HEK293 (cell line): ENCODE results near the gene TPO.

ENCODE experiments used
- TF ChIP-seq, protein P1 (sequence below): fragments of 450-650 bp; formaldehyde crosslinking; IDR thresholded peaks from 2 replicates; pipeline ENCODE4 v1.5.1; 2017; ENCODE audit warnings: missing biosample characterization, mild to moderate bottlenecking, missing genetic modification characterization, moderate library complexity
- TF ChIP-seq, protein P2 (sequence below): fragments of 450-650 bp; formaldehyde crosslinking; IDR thresholded peaks from 2 replicates; pipeline ENCODE4 v1.5.1; 2016; ENCODE audit warnings: missing biosample characterization, missing genetic modification characterization

DNA sequence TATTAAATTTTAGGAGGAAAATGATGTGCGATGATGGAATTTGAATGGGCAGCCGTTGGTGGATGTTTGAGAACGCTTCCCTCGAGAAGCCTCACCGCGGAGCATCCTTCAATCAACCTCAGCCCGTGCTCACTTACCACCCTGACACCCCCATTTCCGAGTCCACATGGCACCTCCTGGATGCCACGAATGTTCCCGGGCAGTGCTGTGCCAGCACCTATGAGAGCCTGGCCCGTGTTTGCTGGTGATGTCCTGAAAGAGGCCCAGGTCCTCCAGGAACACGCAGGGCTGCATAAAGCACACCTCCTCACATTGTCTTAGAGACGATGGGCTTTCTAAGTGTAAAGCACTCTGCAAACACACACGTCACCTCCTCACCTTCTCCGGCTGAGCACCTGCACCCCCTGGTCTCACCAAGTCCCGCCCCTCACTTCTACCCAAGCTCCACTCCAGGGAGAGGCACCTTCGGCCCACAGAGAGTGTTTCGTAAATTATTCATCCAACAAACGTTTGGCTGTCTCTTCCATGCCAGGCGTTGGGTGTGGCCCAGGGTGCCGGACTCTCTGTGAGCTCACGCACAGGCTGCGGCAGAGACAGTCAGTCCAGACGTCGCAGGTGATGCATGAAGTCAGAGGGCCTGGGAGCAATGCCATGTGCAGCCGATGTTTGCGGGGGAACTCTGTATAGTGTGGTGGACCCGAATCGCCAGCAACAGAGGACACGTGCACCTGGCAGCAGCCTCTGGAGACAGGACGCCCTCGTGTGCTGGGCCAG, 150.0 kb downstream of the TPO start:
- TF ChIP-seq, protein P1, sequence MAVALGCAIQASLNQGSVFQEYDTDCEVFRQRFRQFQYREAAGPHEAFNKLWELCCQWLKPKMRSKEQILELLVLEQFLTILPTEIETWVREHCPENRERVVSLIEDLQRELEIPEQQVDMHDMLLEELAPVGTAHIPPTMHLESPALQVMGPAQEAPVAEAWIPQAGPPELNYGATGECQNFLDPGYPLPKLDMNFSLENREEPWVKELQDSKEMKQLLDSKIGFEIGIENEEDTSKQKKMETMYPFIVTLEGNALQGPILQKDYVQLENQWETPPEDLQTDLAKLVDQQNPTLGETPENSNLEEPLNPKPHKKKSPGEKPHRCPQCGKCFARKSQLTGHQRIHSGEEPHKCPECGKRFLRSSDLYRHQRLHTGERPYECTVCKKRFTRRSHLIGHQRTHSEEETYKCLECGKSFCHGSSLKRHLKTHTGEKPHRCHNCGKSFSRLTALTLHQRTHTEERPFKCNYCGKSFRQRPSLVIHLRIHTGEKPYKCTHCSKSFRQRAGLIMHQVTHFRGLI (tag by site-specific recombination) = no peak
- TF ChIP-seq, protein P2, sequence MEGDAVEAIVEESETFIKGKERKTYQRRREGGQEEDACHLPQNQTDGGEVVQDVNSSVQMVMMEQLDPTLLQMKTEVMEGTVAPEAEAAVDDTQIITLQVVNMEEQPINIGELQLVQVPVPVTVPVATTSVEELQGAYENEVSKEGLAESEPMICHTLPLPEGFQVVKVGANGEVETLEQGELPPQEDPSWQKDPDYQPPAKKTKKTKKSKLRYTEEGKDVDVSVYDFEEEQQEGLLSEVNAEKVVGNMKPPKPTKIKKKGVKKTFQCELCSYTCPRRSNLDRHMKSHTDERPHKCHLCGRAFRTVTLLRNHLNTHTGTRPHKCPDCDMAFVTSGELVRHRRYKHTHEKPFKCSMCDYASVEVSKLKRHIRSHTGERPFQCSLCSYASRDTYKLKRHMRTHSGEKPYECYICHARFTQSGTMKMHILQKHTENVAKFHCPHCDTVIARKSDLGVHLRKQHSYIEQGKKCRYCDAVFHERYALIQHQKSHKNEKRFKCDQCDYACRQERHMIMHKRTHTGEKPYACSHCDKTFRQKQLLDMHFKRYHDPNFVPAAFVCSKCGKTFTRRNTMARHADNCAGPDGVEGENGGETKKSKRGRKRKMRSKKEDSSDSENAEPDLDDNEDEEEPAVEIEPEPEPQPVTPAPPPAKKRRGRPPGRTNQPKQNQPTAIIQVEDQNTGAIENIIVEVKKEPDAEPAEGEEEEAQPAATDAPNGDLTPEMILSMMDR (tag by site-specific recombination) = no peak
